ENCODE measurements around the gene PCNT.

DNA sequence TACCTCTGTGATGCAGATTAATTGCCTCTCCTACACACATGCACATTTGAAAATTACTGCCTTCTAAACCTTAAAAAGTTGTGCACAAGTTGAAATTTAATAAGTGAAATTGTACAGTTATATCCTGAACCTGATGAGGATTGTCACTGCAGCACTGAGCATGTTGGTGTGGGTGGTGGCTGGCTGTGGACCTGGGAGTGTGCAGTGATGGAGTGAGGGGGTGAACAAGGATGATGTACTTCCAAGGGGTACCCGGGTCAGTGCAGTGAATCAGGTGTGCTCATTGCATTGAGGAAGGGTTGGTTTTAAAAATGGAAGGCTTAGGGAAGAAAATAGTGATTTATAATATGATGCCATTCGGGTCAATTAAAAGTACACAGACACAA lies 158.9 kb downstream of the PCNT start:
- TF ChIP-seq, protein P1, sequence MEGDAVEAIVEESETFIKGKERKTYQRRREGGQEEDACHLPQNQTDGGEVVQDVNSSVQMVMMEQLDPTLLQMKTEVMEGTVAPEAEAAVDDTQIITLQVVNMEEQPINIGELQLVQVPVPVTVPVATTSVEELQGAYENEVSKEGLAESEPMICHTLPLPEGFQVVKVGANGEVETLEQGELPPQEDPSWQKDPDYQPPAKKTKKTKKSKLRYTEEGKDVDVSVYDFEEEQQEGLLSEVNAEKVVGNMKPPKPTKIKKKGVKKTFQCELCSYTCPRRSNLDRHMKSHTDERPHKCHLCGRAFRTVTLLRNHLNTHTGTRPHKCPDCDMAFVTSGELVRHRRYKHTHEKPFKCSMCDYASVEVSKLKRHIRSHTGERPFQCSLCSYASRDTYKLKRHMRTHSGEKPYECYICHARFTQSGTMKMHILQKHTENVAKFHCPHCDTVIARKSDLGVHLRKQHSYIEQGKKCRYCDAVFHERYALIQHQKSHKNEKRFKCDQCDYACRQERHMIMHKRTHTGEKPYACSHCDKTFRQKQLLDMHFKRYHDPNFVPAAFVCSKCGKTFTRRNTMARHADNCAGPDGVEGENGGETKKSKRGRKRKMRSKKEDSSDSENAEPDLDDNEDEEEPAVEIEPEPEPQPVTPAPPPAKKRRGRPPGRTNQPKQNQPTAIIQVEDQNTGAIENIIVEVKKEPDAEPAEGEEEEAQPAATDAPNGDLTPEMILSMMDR (IDR thresholded peaks at IDR 0.05; ENCODE audit: low read depth, low read length, poor library complexity, severe bottlenecking) = no peak
- TF ChIP-seq EZH2phosphoT487 (IDR thresholded peaks at IDR 0.05; ENCODE audit: borderline replicate concordance, low read length) = no peak

Measured in DOHH2 (cell line).